ENCODE results near the gene CCDC169.

Gene CCDC169

GRCh38 chr13:36242761-36243160, 54.9 kb downstream of the CCDC169 start:
- DNase-seq: no peak

DNA sequence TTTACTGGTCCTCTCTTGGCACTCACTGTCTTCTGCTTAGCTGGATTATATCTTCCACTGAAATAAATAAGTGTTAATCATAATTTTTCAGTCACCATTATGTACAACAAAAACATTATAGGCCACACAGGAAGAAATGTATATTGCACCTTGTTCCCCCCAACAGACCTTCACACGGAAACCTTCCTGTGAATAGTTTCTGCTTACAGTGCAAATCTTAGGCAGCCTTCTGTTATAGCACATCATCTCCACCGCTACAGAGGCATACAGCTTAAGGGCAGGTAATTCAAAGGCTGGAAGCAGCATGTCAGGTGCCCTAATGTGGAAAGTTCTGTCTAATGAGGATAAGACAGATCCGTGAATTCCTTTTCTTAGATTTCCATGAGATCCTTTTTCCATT, 66.4 kb downstream of the CCDC169 start:
- no peak for DNase-seq

DNA sequence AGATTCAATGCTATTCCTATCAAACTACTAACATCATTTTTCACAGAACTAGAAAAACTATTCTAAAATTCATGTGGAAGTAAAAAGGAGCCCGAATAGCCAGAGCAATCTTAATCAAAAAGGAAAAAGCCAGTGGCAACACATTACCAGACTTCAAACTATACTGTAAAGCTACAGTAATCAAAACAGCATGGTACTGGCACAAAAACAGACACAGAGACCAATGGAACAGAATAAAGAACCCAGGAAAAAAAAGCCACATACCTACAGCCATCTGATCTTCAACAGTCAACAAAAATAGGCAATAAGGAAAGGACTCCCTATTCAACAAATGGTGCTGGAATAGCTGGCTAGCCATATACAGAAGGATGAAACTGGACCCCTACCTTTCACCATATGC, 72.9 kb downstream of the CCDC169 start:
- DNase-seq: no peak

GRCh38 chr13:36219883-36220282, 77.7 kb downstream of the CCDC169 start:
- DNase-seq: no peak

GRCh38 chr13:36217456-36217855, 80.2 kb downstream of the CCDC169 start:
- DNase-seq: no peak

DNA sequence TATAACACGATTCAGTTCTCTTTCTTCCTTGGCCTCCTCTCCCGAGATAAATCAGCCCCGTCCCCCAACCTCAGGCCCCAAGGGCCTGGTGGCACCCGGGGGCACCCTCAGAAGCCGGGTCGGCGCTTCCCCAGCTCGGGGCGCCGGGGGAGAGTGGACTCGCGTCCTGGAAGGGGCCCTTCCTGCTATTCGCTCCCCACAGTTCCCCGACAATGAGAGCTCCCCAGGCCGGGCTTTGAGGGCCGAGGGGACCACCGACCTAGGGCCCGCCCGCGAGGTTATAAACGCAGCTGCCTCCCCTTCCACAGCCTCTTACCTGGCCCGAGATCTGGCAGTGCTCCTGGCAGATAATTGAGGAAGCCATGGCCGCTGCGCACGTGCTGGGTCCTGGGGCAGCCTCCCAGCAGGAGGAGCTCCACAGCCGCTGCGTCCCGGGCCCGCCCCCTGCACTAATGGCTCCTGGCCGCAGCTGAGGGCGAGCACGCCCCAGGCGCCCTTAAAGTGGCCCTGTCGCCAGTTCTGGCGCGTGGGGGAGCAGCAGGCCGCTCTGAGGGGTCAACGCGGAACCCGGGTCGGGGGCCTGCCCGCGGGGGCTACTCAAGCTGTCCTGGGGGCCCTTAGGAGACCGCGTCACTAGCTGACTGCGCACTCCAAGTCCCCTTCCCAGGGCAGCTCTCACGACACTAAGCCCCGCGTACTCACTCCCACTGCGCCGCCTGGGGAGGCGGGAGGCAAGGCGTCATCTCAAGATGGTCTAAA, 83.3 kb downstream of the CCDC169 start, which contains the start of gene SOHLH2:
SOHLH2 (minus strand) TSS at position 394 of the 759 bp plus-strand sequence; CDS start at position 364, 30 bp downstream.
- DNase-seq: no peak

DNA sequence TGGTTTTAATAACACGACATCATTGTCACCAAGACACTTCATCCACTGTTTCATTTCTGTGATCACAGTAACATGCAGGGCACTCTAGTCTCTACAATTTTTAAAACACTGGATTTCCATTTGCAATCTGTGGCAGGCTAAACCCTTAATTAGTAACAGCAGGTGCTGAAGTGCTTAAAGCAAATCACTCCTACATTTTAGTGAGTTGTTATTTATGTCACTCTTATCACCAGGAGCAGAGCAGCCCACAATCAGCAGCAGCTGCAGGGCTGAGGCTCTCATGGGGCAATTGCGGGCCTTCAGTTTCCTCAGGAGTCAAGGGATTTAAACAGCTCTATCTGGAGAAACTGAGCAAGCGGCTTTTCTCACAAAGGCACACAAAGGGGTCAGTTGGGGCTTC, 84.8 kb downstream of the CCDC169 start:
- no peak for DNase-seq

DNA sequence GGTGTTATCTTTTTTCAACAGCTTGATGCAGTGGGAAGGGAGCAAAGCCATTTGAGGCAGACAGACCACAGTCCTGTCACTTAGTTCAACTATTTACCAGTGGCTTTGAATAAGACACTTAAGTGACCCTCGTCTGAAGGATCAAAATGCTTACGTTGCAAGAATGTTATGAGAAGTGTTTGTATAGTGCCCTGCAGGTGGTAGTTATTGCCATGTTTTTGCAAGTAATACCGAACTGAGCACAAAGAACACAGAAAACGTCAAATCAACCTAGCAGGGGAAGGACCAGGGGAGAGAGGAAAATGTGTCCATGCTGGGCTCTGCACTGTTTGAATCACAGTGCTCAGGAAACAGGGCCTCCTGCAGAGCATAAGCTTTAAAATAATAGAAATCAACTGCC, 86.0 kb downstream of the CCDC169 start:
- no peak for DNase-seq

DNA sequence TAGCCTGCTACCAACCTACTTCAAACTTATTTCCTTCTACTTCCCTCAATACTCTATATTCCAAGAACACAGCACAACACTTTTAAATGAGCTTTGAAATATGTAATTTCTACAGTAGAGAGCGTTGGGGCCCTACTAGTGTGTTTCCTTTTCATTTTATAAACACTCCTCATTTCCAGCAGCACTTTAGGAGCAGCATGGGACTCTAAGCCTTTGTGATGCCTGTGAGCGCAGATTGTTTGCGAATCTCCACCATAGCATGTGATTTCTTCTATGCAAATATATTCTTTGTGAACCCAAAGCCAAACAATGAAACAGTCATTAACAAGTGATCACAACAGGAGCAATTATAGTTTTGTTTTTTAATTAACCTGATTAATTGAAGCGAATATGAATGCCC, 86.9 kb downstream of the CCDC169 start:
- no peak for DNase-seq

- no peak for DNase-seq
Observed at GRCh38 chr13:36207672-36208071, 89.9 kb downstream of the CCDC169 start.

DNA sequence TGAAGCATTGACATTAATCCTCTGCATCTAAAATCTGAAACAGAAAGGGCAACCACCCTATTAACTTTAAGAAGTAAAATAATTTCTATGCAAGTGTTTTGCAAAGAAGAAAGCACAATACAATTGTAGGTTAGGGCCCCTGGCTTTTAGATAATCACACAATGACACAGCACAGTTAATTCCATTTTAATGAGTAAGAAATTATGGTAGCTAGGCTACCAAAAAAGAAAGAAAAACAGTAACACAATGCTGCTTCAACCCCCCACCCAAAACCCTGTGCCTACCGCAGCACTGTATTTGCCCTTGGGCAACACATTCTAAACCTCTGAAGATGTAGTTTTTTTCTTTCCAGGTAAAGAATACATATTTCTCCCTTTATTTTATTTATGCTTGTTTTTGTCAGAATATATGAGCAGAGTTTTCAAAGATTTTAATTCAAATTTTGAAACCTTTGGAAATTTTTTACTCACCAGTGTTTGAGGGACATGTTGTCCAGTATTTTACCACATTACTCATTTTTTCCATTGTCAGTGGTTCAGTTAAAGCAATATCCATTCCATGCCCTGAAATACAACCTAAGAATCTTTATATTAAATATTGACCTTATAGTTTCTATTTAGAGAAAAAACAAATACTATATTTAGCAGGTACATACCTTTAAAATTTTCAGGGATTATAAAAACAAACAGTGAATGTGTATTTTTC, 104.3 kb downstream of the CCDC169 start:
- no peak for DNase-seq

DNA sequence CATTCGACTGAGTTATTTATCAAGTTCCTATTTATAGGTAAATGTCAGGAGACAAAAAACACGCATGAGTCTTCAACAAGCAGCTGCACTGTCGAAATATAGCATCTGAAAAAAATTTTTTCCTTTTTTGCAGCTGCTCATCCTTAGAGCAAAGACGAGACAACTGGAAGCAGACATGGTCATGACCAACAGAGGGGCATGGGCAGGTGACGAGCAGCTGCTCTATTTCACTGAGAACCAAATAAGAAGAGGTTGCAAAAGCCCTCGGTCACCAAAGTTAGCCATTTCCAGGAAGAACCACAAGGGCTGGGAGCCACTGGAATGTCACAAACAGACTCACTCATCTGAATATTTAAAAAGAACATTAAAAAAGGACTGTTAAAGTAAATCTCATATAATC, 105.4 kb downstream of the CCDC169 start:
- DNase-seq: no peak

GRCh38 chr13:36190771-36191170, 106.8 kb downstream of the CCDC169 start:
- DNase-seq: no peak

- DNase-seq: no peak
Observed at GRCh38 chr13:36188441-36188840, 109.2 kb downstream of the CCDC169 start.

DNA sequence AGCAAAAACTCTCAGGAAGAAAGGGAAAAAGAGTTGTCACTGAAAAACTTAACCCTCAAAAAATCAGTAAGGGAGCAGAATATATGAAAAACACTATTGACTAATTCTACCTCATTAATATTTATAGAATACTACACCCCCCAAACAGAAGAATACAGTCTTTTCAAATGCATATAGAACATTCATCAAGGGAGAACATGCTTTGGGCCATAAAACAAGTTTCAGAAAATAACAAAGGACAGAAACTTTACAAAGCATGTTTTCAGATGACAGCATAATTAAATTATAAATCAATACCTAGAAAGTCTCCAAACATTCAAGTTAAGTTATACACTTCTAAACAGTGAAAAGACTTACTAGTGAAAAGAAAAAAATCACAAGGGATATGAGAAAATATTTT, 113.7 kb downstream of the CCDC169 start:
- no peak for DNase-seq

All from hippocampal formation (tissue), 2 donors.